Measurements from ENCODE around the gene TTC7B. TPM values are rescaled to one million over a fixed set of nuclear protein-coding genes. Genes with fewer than 3 reads are reported as not detected.

TTC7B gene
- total and polyA plus RNA-seq, 2 donors (not counting 1 experiment from before 2014, with no cell fraction given) = 0.36 to 3.2 TPM

GRCh38 chr14:90509403-90509802 lies 306.8 kb downstream of the TTC7B start:
- Histone ChIP-seq H3K27ac (ENCODE audit: low read length in 2 of 2) (no peak overlapping the region), H3K27me3 (replicated peaks in 1 of 4; ENCODE audit: control extremely low read depth in 1 of 4, control insufficient read depth in 3 of 4, insufficient read depth in 4 of 4, low read length in 3 of 4) (peaks cover 0 to 13% (median 0%) of the 10 kb centered on the region in 4 experiments), H3K4me1 (ENCODE audit: control insufficient read depth in 2 of 2, insufficient read depth in 2 of 2, low read length in 2 of 2) (no peaks in the 10 kb centered on the region), H3K4me2 (replicated peaks; ENCODE audit: low read depth, low read length, poor library complexity, severe bottlenecking) (no peak overlapping the region), H3K79me2 (ENCODE audit: control insufficient read depth, insufficient read depth, low read length) (no peaks in the 10 kb centered on the region), H3K4me3 (ENCODE audit: control extremely low read depth in 1 of 5, extremely low read depth in 1 of 5, insufficient read depth in 1 of 5, low read depth in 2 of 5, low read length in 4 of 5) (no peak overlapping the region), H3K9ac (ENCODE audit: low read length) (no peak overlapping the region), H3K9me3 (ENCODE audit: control extremely low read depth in 1 of 3, control insufficient read depth in 2 of 3, insufficient read depth in 1 of 3, low read length in 2 of 3) (peaks cover 0 to 3% (median 0%) of the 10 kb centered on the region in 3 donors), H3K36me3 (replicated peaks in 1 of 2; ENCODE audit: control extremely low read depth in 1 of 2, control insufficient read depth in 1 of 2, extremely low read depth in 1 of 2, insufficient read depth in 2 of 2, low read length in 1 of 2) (no peaks in the 10 kb centered on the region), H2AFZ (ENCODE audit: insufficient read depth, low read depth, low read length, poor library complexity, severe bottlenecking) (no peak overlapping the region), H4K20me1 (ENCODE audit: control insufficient read depth, insufficient read depth, low read length, poor library complexity, severe bottlenecking) (no peaks in the 10 kb centered on the region)
- Mint-ChIP-seq H3K27ac (no peak overlapping the region), H3K4me1 (no peaks in the 10 kb centered on the region), H3K27me3 (peaks cover 21% of the 10 kb centered on the region), H3K9me3 (ENCODE audit: insufficient read depth) (no peaks in the 10 kb centered on the region), H3K4me3 (no peak overlapping the region)
- DNase-seq (no peak), ATAC-seq (ENCODE audit: low read depth) (no peak)
- CTCF ChIA-PET = no interaction called here
- POLR2A ChIA-PET = no interaction called here
- TF ChIP-seq CTCF (IDR thresholded peaks at IDR 0.05) (no peak), EZH2 (IDR thresholded peaks at IDR 0.05; ENCODE audit: borderline replicate concordance, insufficient read depth, low read depth, low read length, poor library complexity, severe bottlenecking) (no peak)
- 69% methylated on average over 5 of the region's 5 CpGs for WGBS (ENCODE audit: insufficient coverage)
- intact Hi-C loops (cut with micrococcal nuclease) = no loop called here

- WGBS (ENCODE audit: insufficient coverage) = 16% methylated on average over 20 of the region's 21 CpGs
- peaks cover 21% of the 10 kb centered on the region for H3K27me3 Mint-ChIP-seq
- H2AFZ ChIP-seq (ENCODE audit: insufficient read depth, low read depth, low read length, poor library complexity, severe bottlenecking) = no peak overlapping the region
- H3K9me3 Mint-ChIP-seq (ENCODE audit: insufficient read depth) = no peaks in the 10 kb centered on the region
- H3K79me2 ChIP-seq (ENCODE audit: control insufficient read depth, insufficient read depth, low read length) = no peaks in the 10 kb centered on the region
- intact Hi-C loops (cut with micrococcal nuclease) = no loop called here
- CTCF ChIA-PET = no interaction called here
- no peak overlapping the region for H3K4me2 ChIP-seq (replicated peaks; ENCODE audit: low read depth, low read length, poor library complexity, severe bottlenecking)
- no peak overlapping the region for H3K4me3 ChIP-seq (ENCODE audit: control extremely low read depth in 1 of 5, extremely low read depth in 1 of 5, insufficient read depth in 1 of 5, low read depth in 2 of 5, low read length in 4 of 5)
- no peak overlapping the region for H3K27ac Mint-ChIP-seq
- H4K20me1 ChIP-seq (ENCODE audit: control insufficient read depth, insufficient read depth, low read length, poor library complexity, severe bottlenecking) = no peaks in the 10 kb centered on the region
- peaks cover 0 to 3% (median 0%) of the 10 kb centered on the region in 3 donors for H3K9me3 ChIP-seq (ENCODE audit: control extremely low read depth in 1 of 3, control insufficient read depth in 2 of 3, insufficient read depth in 1 of 3, low read length in 2 of 3)
- no peak overlapping the region for H3K27ac ChIP-seq (ENCODE audit: low read length in 2 of 2)
- H3K36me3 ChIP-seq (replicated peaks in 1 of 2; ENCODE audit: control extremely low read depth in 1 of 2, control insufficient read depth in 1 of 2, extremely low read depth in 1 of 2, insufficient read depth in 2 of 2, low read length in 1 of 2) = no peaks in the 10 kb centered on the region
- H3K27me3 ChIP-seq (replicated peaks in 1 of 4; ENCODE audit: control extremely low read depth in 1 of 4, control insufficient read depth in 3 of 4, insufficient read depth in 4 of 4, low read length in 3 of 4) = peaks cover 0 to 13% (median 0%) of the 10 kb centered on the region in 4 experiments
- no peaks in the 10 kb centered on the region for H3K4me1 ChIP-seq (ENCODE audit: control insufficient read depth in 2 of 2, insufficient read depth in 2 of 2, low read length in 2 of 2)
- no peak overlapping the region for H3K4me3 Mint-ChIP-seq
- no peak overlapping the region for H3K9ac ChIP-seq (ENCODE audit: low read length)
- ATAC-seq (ENCODE audit: low read depth) (no peak), DNase-seq (no peak)
- no peak for TF ChIP-seq CTCF (IDR thresholded peaks at IDR 0.05)
- no peak for TF ChIP-seq EZH2 (IDR thresholded peaks at IDR 0.05; ENCODE audit: borderline replicate concordance, insufficient read depth, low read depth, low read length, poor library complexity, severe bottlenecking)
- H3K4me1 Mint-ChIP-seq = no peaks in the 10 kb centered on the region
- POLR2A ChIA-PET = no interaction called here
Observed at GRCh38 chr14:90508536-90509254, 307.5 kb downstream of the TTC7B start.
